ENCODE results near the gene TIMP2.

The TIMP2 gene

GRCh38 chr17:78898075-78898836, 26.9 kb downstream of the TIMP2 start:
- no peak overlapping the region for H3K4me3 ChIP-seq (ENCODE audit: low read length)
- TF ChIP-seq ZNF274 (IDR thresholded peaks at IDR 0.05; ENCODE audit: low read depth, low read length): no peak

- no peak overlapping the region for H3K4me3 ChIP-seq (ENCODE audit: low read length)
- no peak for TF ChIP-seq ZNF274 (IDR thresholded peaks at IDR 0.05; ENCODE audit: low read depth, low read length)
Measured at GRCh38 chr17:78897664-78898047, 27.5 kb downstream of the TIMP2 start.

GRCh38 chr17:78896834-78897663, 28.1 kb downstream of the TIMP2 start:
- no peak for TF ChIP-seq ZNF274 (IDR thresholded peaks at IDR 0.05; ENCODE audit: low read depth, low read length)
- no peak overlapping the region for H3K4me3 ChIP-seq (ENCODE audit: low read length)

- no peak for TF ChIP-seq ZNF274 (IDR thresholded peaks at IDR 0.05; ENCODE audit: low read depth, low read length)
- H3K4me3 ChIP-seq (ENCODE audit: low read length): no peak overlapping the region
Measured at GRCh38 chr17:78896091-78896833, 28.9 kb downstream of the TIMP2 start.

- no peak for TF ChIP-seq ZNF274 (IDR thresholded peaks at IDR 0.05; ENCODE audit: low read depth, low read length)
- H3K4me3 ChIP-seq (ENCODE audit: low read length): no peak overlapping the region
Measured at GRCh38 chr17:78895322-78895721, 29.9 kb downstream of the TIMP2 start.

- no peak for TF ChIP-seq ZNF274 (IDR thresholded peaks at IDR 0.05; ENCODE audit: low read depth, low read length)
- no peak overlapping the region for H3K4me3 ChIP-seq (ENCODE audit: low read length)
Measured at GRCh38 chr17:78893684-78894083, 31.5 kb downstream of the TIMP2 start.

- TF ChIP-seq ZNF274 (IDR thresholded peaks at IDR 0.05; ENCODE audit: low read depth, low read length): no peak
- H3K4me3 ChIP-seq (ENCODE audit: low read length): no peak overlapping the region
Measured at GRCh38 chr17:78892936-78893379, 32.2 kb downstream of the TIMP2 start.

GRCh38 chr17:78892520-78892919, 32.7 kb downstream of the TIMP2 start:
- no peak for TF ChIP-seq ZNF274 (IDR thresholded peaks at IDR 0.05; ENCODE audit: low read depth, low read length)
- H3K4me3 ChIP-seq (ENCODE audit: low read length): no peak overlapping the region

- no peak for TF ChIP-seq ZNF274 (IDR thresholded peaks at IDR 0.05; ENCODE audit: low read depth, low read length)
- no peak overlapping the region for H3K4me3 ChIP-seq (ENCODE audit: low read length)
Measured at GRCh38 chr17:78892062-78892456, 33.1 kb downstream of the TIMP2 start.

GRCh38 chr17:78891406-78892061, 33.7 kb downstream of the TIMP2 start:
- TF ChIP-seq ZNF274 (IDR thresholded peaks at IDR 0.05; ENCODE audit: low read depth, low read length): no peak
- no peak overlapping the region for H3K4me3 ChIP-seq (ENCODE audit: low read length)

- H3K4me3 ChIP-seq (ENCODE audit: low read length): no peak overlapping the region; the same call in 1 of the 2 replicates
- TF ChIP-seq ZNF274 (IDR thresholded peaks at IDR 0.05; ENCODE audit: low read depth, low read length): no peak
Measured at GRCh38 chr17:78890498-78890897, 34.7 kb downstream of the TIMP2 start.

- peak overlapping the region; percentile 13; the same call in 1 of the 2 replicates for H3K4me3 ChIP-seq (ENCODE audit: low read length)
Measured at GRCh38 chr17:78890096-78890495, 35.1 kb downstream of the TIMP2 start.

- no peak overlapping the region; the same call in 1 of the 2 replicates for H3K4me3 ChIP-seq (ENCODE audit: low read length)
- no peak for TF ChIP-seq ZNF274 (IDR thresholded peaks at IDR 0.05; ENCODE audit: low read depth, low read length)
Measured at GRCh38 chr17:78889531-78889930, 35.7 kb downstream of the TIMP2 start.

Measured in GM08714 (cell line).